K562 treated with DMSO at 1 percent for 12 hours (cell line): ENCODE data around the gene TMX4. TPM values are rescaled to one million over a fixed set of nuclear protein-coding genes. Genes with fewer than 3 reads are reported as not detected.

Experiments
- total RNA-seq: library from RNA; unstranded; fragments of 300-600 nt; gene quantifications from 2 replicates; pipeline ENCODE4 v1.2.3, GENCODE V29; 2022; ENCODE audit not compliant: insufficient read depth

The TMX4 gene, protein sequence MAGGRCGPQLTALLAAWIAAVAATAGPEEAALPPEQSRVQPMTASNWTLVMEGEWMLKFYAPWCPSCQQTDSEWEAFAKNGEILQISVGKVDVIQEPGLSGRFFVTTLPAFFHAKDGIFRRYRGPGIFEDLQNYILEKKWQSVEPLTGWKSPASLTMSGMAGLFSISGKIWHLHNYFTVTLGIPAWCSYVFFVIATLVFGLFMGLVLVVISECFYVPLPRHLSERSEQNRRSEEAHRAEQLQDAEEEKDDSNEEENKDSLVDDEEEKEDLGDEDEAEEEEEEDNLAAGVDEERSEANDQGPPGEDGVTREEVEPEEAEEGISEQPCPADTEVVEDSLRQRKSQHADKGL
- 5.1 and 13.2 TPM in 2 replicates for total RNA-seq

GRCh38 chr20:8019246-8019997, at the start of gene TMX4:
TMX4 (minus strand) TSS chr20:8019761; CDS start chr20:8019613, 148 bp downstream.

DNA sequence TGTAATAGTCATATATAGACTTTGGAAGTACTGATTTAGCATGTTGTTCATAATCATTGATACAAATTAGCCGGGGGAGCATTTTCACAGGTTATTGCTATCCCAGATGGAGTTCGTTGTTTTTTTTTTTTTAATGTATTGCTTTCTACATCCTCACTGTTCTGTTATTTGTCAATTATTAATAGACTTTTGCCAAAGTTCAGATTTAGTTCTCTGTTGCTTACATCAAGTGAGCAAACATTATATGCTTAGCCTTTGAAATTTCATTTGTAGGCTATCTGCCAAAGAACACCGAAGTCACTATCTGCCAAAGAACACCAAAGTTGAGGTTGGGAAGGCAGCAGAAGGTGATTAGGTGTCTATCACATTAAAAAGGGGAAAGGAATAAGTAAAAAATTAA, 79.2 kb downstream of the TMX4 start, which contains the start of gene HAO1:
Gene HAO1 (minus strand): TSS at position 118 of the 400 bp plus-strand sequence. CDS start 36 bp downstream, at position 82.

Other genes with a start within 250 kb of the TMX4 start
- not detected in 2 replicates for gene HAO1, start 79.3 kb downstream of the TMX4 start, total RNA-seq
- gene PLCB1, start 112.5 kb upstream of the TMX4 start, total RNA-seq: 0.89 and 3.2 TPM in 2 replicates